Measurements from ENCODE around the gene RAC3.
A peak's percentile ranks its signal among the peaks of the same experiment; 100 is the strongest.

Gene RAC3

DNA sequence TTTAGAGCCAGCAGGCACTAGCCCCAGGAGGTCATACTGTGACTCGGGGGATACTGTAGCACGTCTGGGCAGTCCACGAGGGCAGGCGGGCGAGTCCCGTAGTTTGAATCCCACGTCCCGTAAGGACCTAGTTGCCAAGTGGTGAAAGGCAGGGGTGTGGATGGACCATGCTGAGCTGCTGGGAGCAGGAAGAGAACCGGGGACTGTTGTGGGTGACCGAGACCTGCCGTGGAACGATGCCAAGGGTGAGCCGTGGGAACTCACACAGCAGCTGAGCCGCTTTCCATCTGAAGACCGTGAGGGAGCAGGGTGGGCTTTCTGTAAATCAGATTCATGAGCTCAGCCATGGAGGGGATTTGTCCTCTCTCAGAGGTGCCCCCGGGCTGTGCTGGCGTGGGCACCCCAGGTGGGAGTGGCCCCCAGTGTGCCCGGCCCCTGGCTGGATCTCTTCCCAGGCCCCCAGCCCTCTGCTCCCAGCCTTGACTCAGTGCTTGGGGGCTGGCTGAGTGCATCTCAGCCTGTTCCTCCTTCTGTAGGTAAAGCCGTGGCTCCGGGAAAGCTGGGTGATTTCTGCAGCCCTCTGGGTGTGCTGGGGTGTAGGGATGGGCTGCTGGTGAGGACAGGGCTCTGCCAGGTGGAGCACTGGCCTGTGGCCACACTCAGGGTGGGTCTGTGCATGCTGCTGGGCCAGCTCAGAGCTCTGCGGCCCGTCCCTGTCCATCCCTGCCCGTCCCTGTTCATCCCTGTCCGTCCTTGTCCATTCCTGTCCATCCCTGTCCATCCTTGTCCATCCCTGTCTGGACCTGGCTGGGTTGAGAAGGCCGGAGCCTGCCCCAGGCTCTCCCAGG, 40.4 kb upstream of the RAC3 start:
- peak overlapping the region; percentile 62 for H3K9ac ChIP-seq (ENCODE audit: insufficient read length, low read depth)
- DNase-seq (ENCODE audit: low read depth, low spot score): no peak
- H3K9me3 ChIP-seq (ENCODE audit: insufficient read depth, low read length): no peaks in the 10 kb centered on the region; the same call in 1 of the 2 replicates
- no peaks in the 10 kb centered on the region for H3K27me3 ChIP-seq (ENCODE audit: insufficient read depth, insufficient read length)
- peaks cover 49% of the 10 kb centered on the region for H3K36me3 ChIP-seq (ENCODE audit: insufficient read depth, insufficient read length, low read length)
- H3K4me1 ChIP-seq (ENCODE audit: insufficient read depth, insufficient read length): peaks cover 50% of the 10 kb centered on the region
- H3K4me3 ChIP-seq (ENCODE audit: insufficient read length, low read depth): no peak overlapping the region
- TF ChIP-seq SUZ12 (IDR thresholded peaks at IDR 0.05; ENCODE audit: extremely low read depth, insufficient read depth, insufficient read length) (no peak), YY1 (IDR thresholded peaks at IDR 0.05; ENCODE audit: insufficient read depth, insufficient read length) (no peak), ZNF274 (IDR thresholded peaks at IDR 0.05; ENCODE audit: low read depth, low read length) (no peak)

DNA sequence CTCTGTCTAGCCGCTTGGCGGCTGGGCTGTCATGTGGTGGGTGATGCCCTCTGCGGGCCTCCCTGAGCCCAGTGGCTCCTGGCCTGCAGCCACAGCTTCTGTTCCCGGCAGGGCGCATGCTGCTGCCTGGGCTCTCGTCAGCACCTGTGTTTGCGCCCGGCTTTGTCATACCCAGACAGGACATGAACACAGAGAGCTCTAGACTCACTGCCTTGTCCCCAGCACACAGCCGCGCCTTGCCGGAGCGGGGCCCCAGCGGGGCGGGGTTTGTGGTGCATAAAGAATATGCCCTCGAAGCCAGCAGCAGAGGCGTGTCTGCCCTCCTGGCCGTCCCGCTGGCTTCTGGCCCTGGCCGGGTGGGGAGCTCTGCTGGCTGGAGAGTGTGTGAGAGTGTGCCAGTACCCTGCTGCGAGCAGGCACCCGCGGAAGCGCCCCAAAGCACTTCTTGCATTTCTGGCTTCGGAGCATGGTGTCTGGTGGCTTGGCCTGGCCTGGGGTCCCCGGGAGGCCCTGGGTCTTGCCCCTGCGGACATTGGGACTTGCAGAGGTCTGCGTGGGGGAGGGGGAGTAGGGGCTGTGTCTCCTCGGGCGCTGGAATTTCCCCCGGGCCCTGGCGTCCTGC, 39.7 kb upstream of the RAC3 start:
- no peak for DNase-seq (ENCODE audit: low read depth, low spot score)
- Histone ChIP-seq H3K36me3 (ENCODE audit: insufficient read depth, insufficient read length, low read length) (peaks cover 49% of the 10 kb centered on the region), H3K4me3 (ENCODE audit: insufficient read length, low read depth) (peak overlapping the region; percentile 21), H3K4me1 (ENCODE audit: insufficient read depth, insufficient read length) (peaks cover 50% of the 10 kb centered on the region), H3K9me3 (ENCODE audit: insufficient read depth, low read length) (no peaks in the 10 kb centered on the region; the same call in 1 of the 2 replicates), H3K9ac (ENCODE audit: insufficient read length, low read depth) (peak overlapping the region; percentile 62), H3K27me3 (ENCODE audit: insufficient read depth, insufficient read length) (no peaks in the 10 kb centered on the region)
- no peak for TF ChIP-seq ZNF274 (IDR thresholded peaks at IDR 0.05; ENCODE audit: low read depth, low read length)
- no peak for TF ChIP-seq SUZ12 (IDR thresholded peaks at IDR 0.05; ENCODE audit: extremely low read depth, insufficient read depth, insufficient read length)
- no peak for TF ChIP-seq YY1 (IDR thresholded peaks at IDR 0.05; ENCODE audit: insufficient read depth, insufficient read length)

DNA sequence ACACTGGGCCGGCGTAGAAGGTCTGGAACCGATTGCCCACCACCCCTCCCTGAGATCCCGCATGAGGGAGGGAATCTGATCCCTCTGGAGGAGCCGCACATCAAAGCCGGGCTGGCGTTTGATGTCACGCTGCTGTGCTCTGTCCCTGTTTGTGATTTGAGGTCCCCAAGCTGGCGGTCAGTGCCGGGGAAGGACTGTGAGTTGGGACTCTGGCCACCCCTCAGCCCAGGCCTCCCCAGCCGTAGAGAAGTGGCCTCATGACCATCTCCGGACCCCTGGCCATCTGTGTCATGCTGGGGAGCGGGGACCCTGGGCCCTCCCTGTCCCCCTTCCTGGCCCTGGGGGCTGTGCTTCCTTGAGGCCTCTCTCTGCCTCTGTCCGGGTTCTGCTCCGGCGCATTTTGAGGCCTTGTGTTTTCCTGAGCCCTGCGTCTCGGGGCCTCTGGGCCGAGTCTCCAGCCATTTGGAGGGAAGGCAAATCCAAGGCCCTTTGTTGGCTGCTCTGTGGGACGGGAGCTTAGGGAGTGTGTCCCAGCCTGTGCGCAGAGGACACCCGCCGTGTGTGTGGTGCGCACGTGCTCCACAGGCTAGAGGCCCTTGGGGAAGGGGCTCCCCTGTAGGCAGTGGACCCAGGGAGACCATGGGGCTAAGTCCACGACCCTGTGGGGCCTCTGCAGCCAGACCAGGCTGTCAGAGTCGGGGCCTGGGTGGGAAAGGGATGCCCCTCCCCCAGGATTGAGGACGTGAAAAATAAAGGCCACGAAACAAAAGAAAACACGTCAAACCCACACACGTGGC, 39.0 kb upstream of the RAC3 start:
- Histone ChIP-seq H3K9me3 (ENCODE audit: insufficient read depth, low read length) (no peaks in the 10 kb centered on the region; the same call in 1 of the 2 replicates), H3K4me1 (ENCODE audit: insufficient read depth, insufficient read length) (peaks cover 52% of the 10 kb centered on the region), H3K36me3 (ENCODE audit: insufficient read depth, insufficient read length, low read length) (peaks cover 47% of the 10 kb centered on the region), H3K4me3 (ENCODE audit: insufficient read length, low read depth) (no peak overlapping the region), H3K9ac (ENCODE audit: insufficient read length, low read depth) (peak overlapping the region; percentile 62), H3K27me3 (ENCODE audit: insufficient read depth, insufficient read length) (no peaks in the 10 kb centered on the region)
- TF ChIP-seq SUZ12 (IDR thresholded peaks at IDR 0.05; ENCODE audit: extremely low read depth, insufficient read depth, insufficient read length) (no peak), YY1 (IDR thresholded peaks at IDR 0.05; ENCODE audit: insufficient read depth, insufficient read length) (no peak), ZNF274 (IDR thresholded peaks at IDR 0.05; ENCODE audit: low read depth, low read length) (no peak)
- DNase-seq (ENCODE audit: low read depth, low spot score): no peak

DNA sequence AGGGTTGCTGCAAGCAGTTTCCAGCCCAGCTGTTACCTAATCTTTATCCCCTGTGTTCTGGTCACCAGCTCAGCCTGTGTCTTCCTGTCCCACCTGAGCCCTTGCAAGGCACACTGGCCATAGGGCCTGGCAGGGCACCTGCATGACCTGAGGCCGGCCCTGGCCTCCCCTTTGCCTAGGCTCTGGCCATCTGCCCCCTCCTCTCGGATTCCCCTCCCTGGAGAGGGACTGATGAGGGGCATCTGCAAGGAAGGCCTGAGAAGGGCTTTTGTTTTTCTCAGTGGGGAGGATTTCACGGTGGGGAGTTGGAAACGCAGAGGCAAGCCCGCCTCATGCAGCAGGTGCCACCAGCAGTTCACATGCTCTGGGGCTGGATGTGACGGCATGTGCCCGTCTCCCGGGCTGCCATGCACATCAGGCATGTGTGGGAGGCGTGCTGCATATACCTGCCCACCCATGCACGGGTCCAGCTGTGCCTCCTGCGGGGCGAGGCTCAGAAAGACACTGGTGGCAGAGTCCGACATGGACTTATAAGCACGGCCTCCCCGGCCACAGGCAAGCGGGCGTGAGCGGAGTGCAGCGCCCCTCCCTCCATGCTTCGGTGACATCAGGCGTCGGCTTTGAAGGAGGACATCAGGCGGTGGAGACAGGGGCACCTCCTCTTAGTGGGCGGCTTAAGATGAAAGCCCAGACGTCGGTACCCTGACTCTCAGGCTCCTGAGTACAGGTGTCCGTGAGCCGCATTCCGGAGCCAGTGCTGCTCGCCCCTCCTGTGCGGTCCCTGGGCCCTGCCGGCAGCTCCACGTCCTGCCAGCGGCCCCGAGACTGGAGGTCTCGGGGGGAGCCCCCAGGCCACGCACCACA, 37.5 kb upstream of the RAC3 start:
- no peak for DNase-seq (ENCODE audit: low read depth, low spot score)

DNA sequence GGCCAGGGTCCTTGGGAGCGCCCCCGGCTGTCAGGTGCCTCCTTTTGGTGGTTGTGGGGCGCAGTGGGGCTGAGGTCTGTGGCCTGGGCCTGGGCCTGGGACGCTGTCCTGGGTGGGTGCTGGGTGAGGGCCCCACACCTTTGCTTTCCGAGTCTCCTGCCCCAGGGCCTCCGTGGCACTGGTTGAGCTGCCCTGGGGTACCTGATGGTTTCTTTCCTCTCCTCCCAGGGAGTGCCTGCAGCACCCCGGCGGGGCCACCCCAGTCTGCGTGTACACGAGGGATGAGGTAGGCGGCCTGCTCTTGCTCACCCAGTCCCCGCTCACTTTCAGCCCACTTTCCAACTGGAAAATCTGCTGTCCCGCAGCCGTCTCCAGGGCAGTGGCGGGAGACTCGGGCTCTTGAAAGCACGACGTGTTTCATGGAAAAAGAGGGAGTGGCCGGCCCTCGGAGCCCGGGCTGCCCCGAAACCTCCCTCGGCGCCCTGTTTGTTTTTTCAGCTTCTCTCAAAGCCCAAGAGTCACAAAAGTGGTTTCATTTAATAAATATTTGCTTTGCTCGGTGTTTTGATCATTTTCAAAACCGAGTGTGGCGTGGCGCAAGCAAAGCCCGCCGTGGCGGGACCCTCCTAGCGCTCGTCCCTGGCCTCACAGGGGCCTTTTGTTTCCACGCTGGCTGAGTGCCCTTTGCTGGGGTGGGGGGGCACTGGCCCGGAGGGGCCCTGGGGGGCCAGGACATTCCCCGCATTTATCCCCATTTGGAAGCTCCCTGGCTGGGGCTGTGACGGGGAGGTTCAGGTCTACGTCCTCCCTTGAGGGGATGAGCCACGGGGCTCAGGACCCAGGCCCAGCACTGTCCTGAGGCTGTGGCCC, 36.6 kb upstream of the RAC3 start:
- DNase-seq (ENCODE audit: low read depth, low spot score): no peak
- Histone ChIP-seq H3K36me3 (ENCODE audit: insufficient read depth, insufficient read length, low read length) (peaks cover 46% of the 10 kb centered on the region), H3K9ac (ENCODE audit: insufficient read length, low read depth) (peak overlapping the region; percentile 18), H3K27me3 (ENCODE audit: insufficient read depth, insufficient read length) (no peaks in the 10 kb centered on the region), H3K4me1 (ENCODE audit: insufficient read depth, insufficient read length) (peaks cover 52% of the 10 kb centered on the region), H3K9me3 (ENCODE audit: insufficient read depth, low read length) (no peaks in the 10 kb centered on the region; the same call in 1 of the 2 replicates), H3K4me3 (ENCODE audit: insufficient read length, low read depth) (no peak overlapping the region)
- TF ChIP-seq ZNF274 (IDR thresholded peaks at IDR 0.05; ENCODE audit: low read depth, low read length) (no peak), SUZ12 (IDR thresholded peaks at IDR 0.05; ENCODE audit: extremely low read depth, insufficient read depth, insufficient read length) (no peak), YY1 (IDR thresholded peaks at IDR 0.05; ENCODE audit: insufficient read depth, insufficient read length) (no peak)

More for the DNA sequence above, 37.5 kb upstream of the RAC3 start:
- no peak for TF ChIP-seq ZNF274 (IDR thresholded peaks at IDR 0.05; ENCODE audit: low read depth, low read length)
- no peak for TF ChIP-seq SUZ12 (IDR thresholded peaks at IDR 0.05; ENCODE audit: extremely low read depth, insufficient read depth, insufficient read length)
- no peak for TF ChIP-seq YY1 (IDR thresholded peaks at IDR 0.05; ENCODE audit: insufficient read depth, insufficient read length)
- Histone ChIP-seq H3K4me1 (ENCODE audit: insufficient read depth, insufficient read length) (peaks cover 53% of the 10 kb centered on the region), H3K36me3 (ENCODE audit: insufficient read depth, insufficient read length, low read length) (peaks cover 51% of the 10 kb centered on the region), H3K27me3 (ENCODE audit: insufficient read depth, insufficient read length) (no peaks in the 10 kb centered on the region), H3K9me3 (ENCODE audit: insufficient read depth, low read length) (no peaks in the 10 kb centered on the region; the same call in 1 of the 2 replicates), H3K4me3 (ENCODE audit: insufficient read length, low read depth) (no peak overlapping the region), H3K9ac (ENCODE audit: insufficient read length, low read depth) (peak overlapping the region; percentile 51)
